Measurements from ENCODE around the gene PLEKHH3. TPM values are rescaled to one million over a fixed set of nuclear protein-coding genes. Genes with fewer than 3 reads are reported as not detected.

PLEKHH3 gene
- total RNA-seq, 1 experiment from 2014 or later = 21.4 TPM

- Mint-ChIP-seq H3K4me3 (peak overlapping the region; percentile 82 to 92), H3K9me3 (no peaks in the 10 kb centered on the region; a peak in 2 of 5 replicates), H3K27ac (peak overlapping the region; percentile 82 to 95 (median 94); a peak in 4 of 7 replicates), H3K36me3 (ENCODE audit: insufficient read depth in 1 of 3, low read depth in 3 of 3) (peaks cover 0 to 5% (median 0%) of the 10 kb centered on the region in 3 experiments; a peak in 2 of 7 replicates), H3K4me1 (peaks cover 33 to 44% of the 10 kb centered on the region in 2 experiments), H3K27me3 (ENCODE audit: low read depth) (peaks cover 19% of the 10 kb centered on the region)
- Histone ChIP-seq H3T11ph (ENCODE audit: low read length) (no peak overlapping the region), H3K14ac (ENCODE audit: insufficient read depth, low read length) (no peak overlapping the region), H2BK12ac (ENCODE audit: insufficient read length, low read depth, low read length) (peak overlapping the region; percentile 18), H3K23ac (ENCODE audit: insufficient read length, low read depth, low read length) (no peak overlapping the region), H3K4me2 (ENCODE audit: insufficient read depth, insufficient read length, low read length) (peak overlapping the region; percentile 83), H2BK15ac (ENCODE audit: low read depth, low read length) (no peak overlapping the region), H2BK20ac (ENCODE audit: low read depth, low read length, poor library complexity, severe bottlenecking) (no peak overlapping the region), H3K9me3 (ENCODE audit: control insufficient read depth, low read depth, low read length) (no peaks in the 10 kb centered on the region), H2BK5ac (ENCODE audit: insufficient read length, low read length) (no peak overlapping the region), H3K4ac (ENCODE audit: low read depth, low read length) (no peak overlapping the region), H3K27me3 (ENCODE audit: insufficient read depth, low read length) (no peaks in the 10 kb centered on the region; the same call in 1 of the 2 replicates), H4K8ac (replicated peaks; ENCODE audit: insufficient read length, low read depth, low read length) (no peak overlapping the region), H2AFZ (ENCODE audit: low read length) (no peak overlapping the region), H3K4me1 (ENCODE audit: insufficient read depth, low read length) (peaks cover 6% of the 10 kb centered on the region; the same call in 1 of the 2 replicates), H4K91ac (ENCODE audit: insufficient read length, low read depth, low read length) (no peak overlapping the region), H3K23me2 (ENCODE audit: insufficient read length, low read depth, low read length, poor library complexity, severe bottlenecking) (peaks cover 25% of the 10 kb centered on the region), H2BK120ac (ENCODE audit: low read depth, low read length, poor library complexity, severe bottlenecking) (no peak overlapping the region), H3K56ac (ENCODE audit: insufficient read length, low read depth, low read length) (no peak overlapping the region), H3K9ac (ENCODE audit: extremely low read depth, insufficient read length, low read length) (no peak overlapping the region), H3K18ac (ENCODE audit: insufficient read length, low read depth, low read length) (peak overlapping the region; percentile 75), H3K79me1 (ENCODE audit: insufficient read depth, low read depth, low read length, poor library complexity, severe bottlenecking) (no peaks in the 10 kb centered on the region), H3K79me2 (ENCODE audit: insufficient read depth, low read length) (no peaks in the 10 kb centered on the region; the same call in 1 of the 2 replicates), H4K5ac (ENCODE audit: insufficient read length, low read depth, low read length) (no peak overlapping the region), H3K27ac (ENCODE audit: insufficient read length, low read depth, low read length) (no peak overlapping the region), H4K20me1 (ENCODE audit: control insufficient read depth, insufficient read depth, insufficient read length) (no peaks in the 10 kb centered on the region), H2AK5ac (ENCODE audit: insufficient read length, low read length) (no peak overlapping the region)
- no peak for TF ChIP-seq CTCF (conservative IDR thresholded peaks at IDR 0.05)
- DNase-seq = peak; percentile 100
- no CpG with 5 or more reads among the region's 33 CpGs for WGBS (ENCODE audit: extremely low coverage, insufficient read length, low lambda C conversion rate)
Observed at GRCh38 chr17:42677012-42677857, 441 bp upstream of the PLEKHH3 start.
